Measurements from ENCODE around the gene ZNF143. TPM values are rescaled to one million over a fixed set of nuclear protein-coding genes. Genes with fewer than 3 reads are reported as not detected.

Gene ZNF143
- total RNA-seq, 2 experiments from 2014 or later, result 26.5 to 33.7 TPM

DNA sequence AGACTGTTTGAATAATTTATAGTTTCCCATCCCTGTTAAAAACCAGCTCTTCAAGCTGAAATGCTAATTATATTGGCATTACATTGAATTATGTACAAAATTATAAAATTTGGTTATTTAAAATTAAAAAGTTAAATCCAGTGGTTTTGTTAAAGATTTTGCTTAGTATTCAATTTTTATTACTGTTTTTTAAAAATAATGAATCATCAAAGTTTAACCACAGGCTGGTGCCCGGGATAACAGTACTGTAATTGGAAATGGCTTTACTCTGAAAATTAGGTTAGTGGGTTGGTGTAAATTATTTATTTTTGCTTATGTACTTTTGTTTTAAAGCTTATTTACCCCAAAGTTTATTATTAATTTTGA, 67.3 kb downstream of the ZNF143 start:
- intact Hi-C loops (cut with micrococcal nuclease), result no loop called here
- POLR2A ChIA-PET, result no interaction called here
- TF ChIP-seq, protein P1, sequence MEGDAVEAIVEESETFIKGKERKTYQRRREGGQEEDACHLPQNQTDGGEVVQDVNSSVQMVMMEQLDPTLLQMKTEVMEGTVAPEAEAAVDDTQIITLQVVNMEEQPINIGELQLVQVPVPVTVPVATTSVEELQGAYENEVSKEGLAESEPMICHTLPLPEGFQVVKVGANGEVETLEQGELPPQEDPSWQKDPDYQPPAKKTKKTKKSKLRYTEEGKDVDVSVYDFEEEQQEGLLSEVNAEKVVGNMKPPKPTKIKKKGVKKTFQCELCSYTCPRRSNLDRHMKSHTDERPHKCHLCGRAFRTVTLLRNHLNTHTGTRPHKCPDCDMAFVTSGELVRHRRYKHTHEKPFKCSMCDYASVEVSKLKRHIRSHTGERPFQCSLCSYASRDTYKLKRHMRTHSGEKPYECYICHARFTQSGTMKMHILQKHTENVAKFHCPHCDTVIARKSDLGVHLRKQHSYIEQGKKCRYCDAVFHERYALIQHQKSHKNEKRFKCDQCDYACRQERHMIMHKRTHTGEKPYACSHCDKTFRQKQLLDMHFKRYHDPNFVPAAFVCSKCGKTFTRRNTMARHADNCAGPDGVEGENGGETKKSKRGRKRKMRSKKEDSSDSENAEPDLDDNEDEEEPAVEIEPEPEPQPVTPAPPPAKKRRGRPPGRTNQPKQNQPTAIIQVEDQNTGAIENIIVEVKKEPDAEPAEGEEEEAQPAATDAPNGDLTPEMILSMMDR (IDR thresholded peaks at IDR 0.05), result no peak
- no peak for DNase-seq
- Mint-ChIP-seq H3K36me3 (ENCODE audit: low read depth) (peaks cover 18% of the 10 kb centered on the region), H3K27me3 (no peaks in the 10 kb centered on the region), H3K4me3 (no peak overlapping the region), H3K9me3 (no peaks in the 10 kb centered on the region), H3K27ac (no peak overlapping the region), H3K4me1 (ENCODE audit: low read depth) (no peaks in the 10 kb centered on the region)
- CTCF ChIA-PET, result interaction anchor here (3.4 kb wide), 1 partner anchor 21 kb away, joined by 18 read pairs; no protein-coding TSS in a partner anchor
- no peak for ATAC-seq

DNA sequence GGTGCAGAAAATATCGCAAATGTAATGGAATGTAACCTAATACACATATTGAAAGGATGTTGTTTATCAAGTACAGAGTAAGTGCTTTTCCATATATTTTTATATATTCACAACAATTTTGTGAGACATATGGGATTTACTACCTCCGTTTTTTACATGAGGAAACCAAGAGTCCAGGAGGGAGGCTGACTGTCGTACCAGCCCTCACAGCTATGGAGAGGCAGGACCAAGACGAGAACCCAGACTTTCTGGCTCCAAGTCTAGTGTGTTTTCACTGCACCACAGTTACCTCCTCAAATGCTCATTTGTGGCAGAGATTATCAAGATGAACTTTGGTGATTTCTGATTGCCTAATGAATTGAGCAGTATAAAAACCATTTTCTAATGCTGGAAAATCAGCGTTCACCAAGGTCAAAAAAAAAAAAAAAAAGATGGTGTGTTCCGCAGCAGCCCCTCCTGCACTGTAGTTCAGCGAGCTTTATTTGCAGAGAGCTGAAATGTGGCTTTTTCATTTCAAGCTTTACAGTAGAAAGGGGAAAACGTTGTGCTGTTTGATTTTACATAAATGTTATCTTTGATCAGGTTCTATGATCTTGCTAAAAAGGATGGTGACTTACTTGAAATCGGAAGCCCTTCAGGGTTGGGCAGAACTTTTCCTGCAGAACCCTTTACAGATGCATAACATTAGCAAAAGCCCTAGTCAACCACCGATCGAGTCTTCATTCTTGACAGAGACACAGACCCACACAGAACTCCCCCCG, 67.9 kb downstream of the ZNF143 start:
- intact Hi-C loops (cut with micrococcal nuclease), result no loop called here
- Mint-ChIP-seq H3K4me1 (ENCODE audit: low read depth) (no peaks in the 10 kb centered on the region), H3K9me3 (no peaks in the 10 kb centered on the region), H3K27ac (no peak overlapping the region), H3K4me3 (no peak overlapping the region), H3K27me3 (no peaks in the 10 kb centered on the region), H3K36me3 (ENCODE audit: low read depth) (peaks cover 17% of the 10 kb centered on the region)
- ChIA-PET CTCF (interaction anchor here (3.4 kb wide), 1 partner anchor 22 kb away, joined by 18 read pairs; no protein-coding TSS in a partner anchor), POLR2A (interaction anchor here (0.7 kb wide), 1 partner anchor 294 kb away, joined by 4 read pairs; no protein-coding TSS in a partner anchor)
- no peak for ATAC-seq
- TF ChIP-seq, protein P1 (IDR thresholded peaks at IDR 0.05), result no peak
- no peak for DNase-seq

DNA sequence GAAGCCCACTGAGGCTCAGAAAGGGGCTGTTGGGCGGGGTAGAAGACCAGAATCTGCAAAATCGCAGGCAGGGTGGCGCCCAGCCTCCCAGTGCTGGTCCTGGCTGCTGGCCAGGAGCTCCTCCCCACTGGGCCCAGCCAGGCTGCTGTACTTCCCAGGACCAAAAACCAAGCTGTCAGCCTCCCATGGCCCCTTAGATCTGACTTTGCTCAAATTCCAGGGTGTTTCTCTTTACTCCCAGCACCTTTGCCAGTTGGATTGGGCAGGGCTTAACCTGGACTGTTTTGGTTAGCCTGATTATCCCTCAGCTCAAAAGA, 68.5 kb downstream of the ZNF143 start:
- Mint-ChIP-seq H3K36me3 (ENCODE audit: low read depth) (peaks cover 14% of the 10 kb centered on the region), H3K4me1 (ENCODE audit: low read depth) (no peaks in the 10 kb centered on the region), H3K4me3 (no peak overlapping the region), H3K27me3 (no peaks in the 10 kb centered on the region), H3K27ac (no peak overlapping the region), H3K9me3 (no peaks in the 10 kb centered on the region)
- ATAC-seq, result no peak
- intact Hi-C loops (cut with micrococcal nuclease), result no loop called here
- DNase-seq, result no peak
- ChIA-PET CTCF (interaction anchor here (1.4 to 3.4 kb wide), 3 partner anchors 22 to 84 kb away, joined by 3 to 18 read pairs (median 5); no protein-coding TSS in a partner anchor), POLR2A (interaction anchor here (0.7 kb wide), 1 partner anchor 295 kb away, joined by 4 read pairs; no protein-coding TSS in a partner anchor)
- TF ChIP-seq, protein P1 (IDR thresholded peaks at IDR 0.05), result no peak

DNA sequence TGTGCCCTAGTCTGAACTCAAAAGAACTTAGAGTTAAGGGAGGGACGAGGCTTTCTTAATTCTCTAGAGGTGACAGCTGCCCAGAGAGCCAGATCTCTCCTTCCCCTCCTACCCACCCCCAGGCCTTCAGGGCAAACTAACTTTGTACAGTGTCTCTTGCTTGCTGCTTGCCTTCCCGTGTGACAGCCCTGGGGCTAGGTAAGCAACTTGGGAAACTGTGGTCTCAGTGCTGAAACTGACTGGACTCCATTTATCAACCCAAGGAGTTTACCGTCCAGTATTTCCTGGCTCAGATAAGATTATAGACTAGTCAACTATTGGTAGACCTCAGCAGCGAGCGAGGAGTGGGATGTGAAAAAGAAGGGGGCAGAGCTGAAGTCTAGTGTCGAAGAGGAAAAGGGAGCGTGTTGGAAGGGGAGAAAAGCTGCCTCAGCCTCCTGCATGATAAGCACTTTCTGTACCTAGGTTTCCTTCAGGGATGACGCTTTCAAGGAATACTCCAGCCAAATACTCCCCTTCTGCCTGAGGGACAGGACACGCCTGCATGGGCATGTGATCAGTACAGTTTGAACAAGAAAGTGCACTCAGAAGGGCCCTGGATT, 69.3 kb downstream of the ZNF143 start:
- Mint-ChIP-seq H3K27me3 (no peaks in the 10 kb centered on the region), H3K4me1 (ENCODE audit: low read depth) (no peaks in the 10 kb centered on the region), H3K27ac (no peak overlapping the region), H3K36me3 (ENCODE audit: low read depth) (peaks cover 14% of the 10 kb centered on the region), H3K4me3 (no peak overlapping the region), H3K9me3 (no peaks in the 10 kb centered on the region)
- intact Hi-C loops (cut with micrococcal nuclease), result no loop called here
- ATAC-seq (no peak), DNase-seq (no peak)
- POLR2A ChIA-PET, result interaction anchor here (1.1 to 1.6 kb wide), 2 partner anchors 9 to 43 kb away, joined by 3 read pairs; partner anchors contain the start of gene WEE1
- TF ChIP-seq, protein P1 (IDR thresholded peaks at IDR 0.05), result no peak
- CTCF ChIA-PET, result interaction anchor here (0.6 to 3.4 kb wide), 5 partner anchors 23 to 450 kb away, joined by 3 to 18 read pairs (median 5); no protein-coding TSS in a partner anchor

Data from activated CD8-positive, alpha-beta T cell treated with anti-CD3 and anti-CD28 coated beads for 36 hours (primary cell).